NCI-H146 treated with DMSO at 0.1 percent for 48 hours (cell line): ENCODE measurements around the gene LMNB1.

Experiments used
- DNase-seq: peaks from one replicate; lab custom pipeline; 2025; ENCODE audit not compliant: unreplicated experiment; lab: John Stamatoyannopoulos, UW

Gene LMNB1

GRCh38 chr5:126883564-126884245, 106.8 kb downstream of the LMNB1 start:
- no peak for DNase-seq

GRCh38 chr5:126884269-126884819, 107.4 kb downstream of the LMNB1 start:
- DNase-seq = no peak
